Loucy (cell line): ENCODE measurements around the gene ANAPC4.

ENCODE experiments used
- EZH2phosphoT487 ChIP-seq: fragments of 200-600 bp; IDR thresholded peaks from 2 replicates; pipeline ENCODE4 v1.6.1; 2018; ENCODE audit warnings: antibody characterized with exemption, mild to moderate bottlenecking, moderate library complexity, borderline replicate concordance
- TF ChIP-seq, protein P1 (sequence below): fragments of 200-600 bp; sonication (generic); conservative IDR thresholded peaks from 2 replicates; pipeline ENCODE4 v1.5.1; 2014; ENCODE audit warnings: mild to moderate bottlenecking, antibody characterized with exemption, low read length

DNA sequence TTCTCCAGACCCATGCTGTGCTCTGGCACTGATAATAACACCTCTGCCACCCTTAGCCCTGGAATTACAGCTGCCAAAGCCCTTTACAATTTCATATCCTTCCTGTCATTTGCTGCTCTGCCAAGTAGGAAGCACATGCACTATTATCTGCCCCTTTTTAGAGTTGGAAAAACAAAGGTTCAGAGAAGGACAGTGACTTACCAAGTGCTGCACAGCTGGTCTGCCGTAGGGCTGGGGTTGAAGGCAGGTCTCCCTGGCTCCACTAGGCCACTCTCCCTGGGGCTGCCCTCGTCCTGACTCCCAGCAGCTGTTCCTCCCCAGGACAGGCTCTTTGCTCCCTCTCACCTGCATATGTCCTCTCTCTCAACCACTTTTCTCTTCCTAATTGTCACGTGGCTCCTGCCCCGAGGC lies 73.4 kb downstream of the ANAPC4 start:
- TF ChIP-seq, protein P1, sequence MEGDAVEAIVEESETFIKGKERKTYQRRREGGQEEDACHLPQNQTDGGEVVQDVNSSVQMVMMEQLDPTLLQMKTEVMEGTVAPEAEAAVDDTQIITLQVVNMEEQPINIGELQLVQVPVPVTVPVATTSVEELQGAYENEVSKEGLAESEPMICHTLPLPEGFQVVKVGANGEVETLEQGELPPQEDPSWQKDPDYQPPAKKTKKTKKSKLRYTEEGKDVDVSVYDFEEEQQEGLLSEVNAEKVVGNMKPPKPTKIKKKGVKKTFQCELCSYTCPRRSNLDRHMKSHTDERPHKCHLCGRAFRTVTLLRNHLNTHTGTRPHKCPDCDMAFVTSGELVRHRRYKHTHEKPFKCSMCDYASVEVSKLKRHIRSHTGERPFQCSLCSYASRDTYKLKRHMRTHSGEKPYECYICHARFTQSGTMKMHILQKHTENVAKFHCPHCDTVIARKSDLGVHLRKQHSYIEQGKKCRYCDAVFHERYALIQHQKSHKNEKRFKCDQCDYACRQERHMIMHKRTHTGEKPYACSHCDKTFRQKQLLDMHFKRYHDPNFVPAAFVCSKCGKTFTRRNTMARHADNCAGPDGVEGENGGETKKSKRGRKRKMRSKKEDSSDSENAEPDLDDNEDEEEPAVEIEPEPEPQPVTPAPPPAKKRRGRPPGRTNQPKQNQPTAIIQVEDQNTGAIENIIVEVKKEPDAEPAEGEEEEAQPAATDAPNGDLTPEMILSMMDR = no peak
- no peak for TF ChIP-seq EZH2phosphoT487
